Islet of Langerhans (tissue), 1 donor: ENCODE data around the gene UNC13A.

Source experiments
- FAIRE-seq: peaks from one replicate; lab custom pipeline; 2011; peaks lifted over from hg19 to GRCh38; lab: Jason Lieb, UNC

The UNC13A gene

GRCh38 chr19:17626456-17627015, 61.6 kb downstream of the UNC13A start:
- no peak for FAIRE-seq

GRCh38 chr19:17625980-17626379, 62.2 kb downstream of the UNC13A start:
- FAIRE-seq: no peak

- FAIRE-seq: no peak
Observed at GRCh38 chr19:17625043-17625442, 63.1 kb downstream of the UNC13A start.

GRCh38 chr19:17624314-17624991, 63.7 kb downstream of the UNC13A start:
- FAIRE-seq: no peak

- no peak for FAIRE-seq
Observed at GRCh38 chr19:17623224-17623935, 64.8 kb downstream of the UNC13A start.

- no peak for FAIRE-seq
Observed at GRCh38 chr19:17620696-17621095, 67.5 kb downstream of the UNC13A start.

GRCh38 chr19:17618936-17619335, 69.2 kb downstream of the UNC13A start:
- no peak for FAIRE-seq

GRCh38 chr19:17618281-17618903, 69.8 kb downstream of the UNC13A start:
- no peak for FAIRE-seq

- FAIRE-seq: no peak
Observed at GRCh38 chr19:17617807-17618192, 70.4 kb downstream of the UNC13A start.

GRCh38 chr19:17616961-17617806, 71.0 kb downstream of the UNC13A start:
- FAIRE-seq: no peak

- FAIRE-seq: no peak
Observed at GRCh38 chr19:17616686-17616960, 71.5 kb downstream of the UNC13A start.

- FAIRE-seq: no peak
Observed at GRCh38 chr19:17615889-17616685, 72.1 kb downstream of the UNC13A start.

- FAIRE-seq: no peak
Observed at GRCh38 chr19:17614476-17614875, 73.7 kb downstream of the UNC13A start.

- no peak for FAIRE-seq
Observed at GRCh38 chr19:17611462-17612244, 76.5 kb downstream of the UNC13A start.

- FAIRE-seq: no peak
Observed at GRCh38 chr19:17610384-17610783, 77.8 kb downstream of the UNC13A start.

GRCh38 chr19:17607936-17608335, 80.2 kb downstream of the UNC13A start:
- FAIRE-seq: no peak

- FAIRE-seq: no peak
Observed at GRCh38 chr19:17606590-17607185, 81.5 kb downstream of the UNC13A start.

- FAIRE-seq: no peak
Observed at GRCh38 chr19:17605761-17606589, 82.2 kb downstream of the UNC13A start.

- no peak for FAIRE-seq
Observed at GRCh38 chr19:17605117-17605516, 83.0 kb downstream of the UNC13A start.
